Islet of Langerhans (tissue), 1 donor: ENCODE data around the gene IFNL2.
"Not testable (repeated sequence)": the region's sequence is repeated elsewhere in the genome, so short reads cannot be mapped to it uniquely, and the experiment has no call there.

ENCODE experiments used
- FAIRE-seq: peaks from one replicate; lab custom pipeline; 2011; peaks lifted over from hg19 to GRCh38; lab: Jason Lieb, UNC

Gene IFNL2

GRCh38 chr19:39297931-39298634 lies 29.9 kb downstream of the IFNL2 start:
- FAIRE-seq: no peak

GRCh38 chr19:39299404-39299803 lies 31.2 kb downstream of the IFNL2 start:
- no peak for FAIRE-seq

GRCh38 chr19:39299832-39300231 lies 31.6 kb downstream of the IFNL2 start:
- FAIRE-seq: no peak

- no peak for FAIRE-seq
Measured at GRCh38 chr19:39301021-39301420, 32.8 kb downstream of the IFNL2 start.

- no peak for FAIRE-seq
Measured at GRCh38 chr19:39301562-39301961, 33.4 kb downstream of the IFNL2 start.

GRCh38 chr19:39303373-39304184 lies 35.4 kb downstream of the IFNL2 start:
- no peak for FAIRE-seq

- no peak for FAIRE-seq
Measured at GRCh38 chr19:39304185-39304513, 36.0 kb downstream of the IFNL2 start.

- FAIRE-seq: no peak
Measured at GRCh38 chr19:39304701-39305571, 36.7 kb downstream of the IFNL2 start.

- FAIRE-seq: no peak
Measured at GRCh38 chr19:39306075-39306474, 37.9 kb downstream of the IFNL2 start.

GRCh38 chr19:39307046-39307821 lies 39.0 kb downstream of the IFNL2 start:
- no peak for FAIRE-seq

- no peak for FAIRE-seq
Measured at GRCh38 chr19:39307822-39308530, 39.8 kb downstream of the IFNL2 start.

GRCh38 chr19:39308531-39309304 lies 40.5 kb downstream of the IFNL2 start:
- FAIRE-seq: no peak

- not testable (repeated sequence) for FAIRE-seq
Measured at GRCh38 chr19:39309305-39309670, 41.1 kb downstream of the IFNL2 start.

GRCh38 chr19:39310558-39311311 lies 42.5 kb downstream of the IFNL2 start:
- no peak for FAIRE-seq

- FAIRE-seq: no peak
Measured at GRCh38 chr19:39314016-39314728, 46.0 kb downstream of the IFNL2 start.

GRCh38 chr19:39315933-39316332 lies 47.7 kb downstream of the IFNL2 start:
- no peak for FAIRE-seq

GRCh38 chr19:39316627-39317321 lies 48.6 kb downstream of the IFNL2 start:
- no peak for FAIRE-seq

GRCh38 chr19:39317476-39317875 lies 49.3 kb downstream of the IFNL2 start:
- no peak for FAIRE-seq

- FAIRE-seq: no peak
Measured at GRCh38 chr19:39318071-39318470, 49.9 kb downstream of the IFNL2 start.
